GM12873 (cell line): ENCODE measurements around the gene GPR137.

Experiments
- CTCF ChIP-seq: IDR thresholded peaks from 2 replicates; pipeline ENCODE4 v1.5.1; 2012; ENCODE audit warnings: low read depth, mild to moderate bottlenecking, moderate library complexity, low read length, control low read depth; ENCODE audit not compliant: insufficient read depth; ENCODE audit errors: missing control alignments

The GPR137 gene

GRCh38 chr11:64285885-64286800 is 495 bp downstream of the GPR137 start:
- peak; percentile 43 for TF ChIP-seq CTCF

GRCh38 chr11:64286801-64287159 is 1.1 kb downstream of the GPR137 start:
- no peak for TF ChIP-seq CTCF

DNA sequence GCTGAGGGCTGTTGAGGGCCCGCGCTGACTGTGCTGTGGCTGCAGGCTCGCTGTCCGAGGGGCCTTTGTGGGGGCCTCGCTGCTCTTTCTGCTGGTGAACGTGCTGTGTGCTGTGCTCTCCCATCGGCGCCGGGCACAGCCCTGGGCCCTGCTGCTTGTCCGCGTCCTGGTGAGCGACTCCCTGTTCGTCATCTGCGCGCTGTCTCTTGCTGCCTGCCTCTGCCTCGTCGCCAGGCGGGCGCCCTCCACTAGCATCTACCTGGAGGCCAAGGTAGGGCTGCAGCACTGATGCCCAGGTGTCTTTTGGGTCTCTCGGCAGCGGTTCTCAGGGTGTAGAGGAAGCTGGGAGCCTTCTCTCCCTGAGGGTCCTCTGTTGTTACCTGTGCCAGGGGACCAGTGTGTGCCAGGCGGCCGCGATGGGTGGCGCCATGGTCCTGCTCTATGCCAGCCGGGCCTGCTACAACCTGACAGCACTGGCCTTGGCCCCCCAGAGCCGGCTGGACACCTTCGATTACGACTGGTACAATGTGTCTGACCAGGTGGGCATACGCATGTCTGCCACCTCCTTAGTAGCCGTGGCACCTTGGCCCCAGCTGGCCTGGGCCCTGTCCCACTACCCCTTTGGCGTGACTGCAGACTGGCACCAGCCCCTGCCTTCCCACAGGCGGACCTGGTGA is 2.2 kb downstream of the GPR137 start:
- no peak for TF ChIP-seq CTCF

GRCh38 chr11:64288353-64288750 is 2.7 kb downstream of the GPR137 start:
- TF ChIP-seq CTCF = no peak

DNA sequence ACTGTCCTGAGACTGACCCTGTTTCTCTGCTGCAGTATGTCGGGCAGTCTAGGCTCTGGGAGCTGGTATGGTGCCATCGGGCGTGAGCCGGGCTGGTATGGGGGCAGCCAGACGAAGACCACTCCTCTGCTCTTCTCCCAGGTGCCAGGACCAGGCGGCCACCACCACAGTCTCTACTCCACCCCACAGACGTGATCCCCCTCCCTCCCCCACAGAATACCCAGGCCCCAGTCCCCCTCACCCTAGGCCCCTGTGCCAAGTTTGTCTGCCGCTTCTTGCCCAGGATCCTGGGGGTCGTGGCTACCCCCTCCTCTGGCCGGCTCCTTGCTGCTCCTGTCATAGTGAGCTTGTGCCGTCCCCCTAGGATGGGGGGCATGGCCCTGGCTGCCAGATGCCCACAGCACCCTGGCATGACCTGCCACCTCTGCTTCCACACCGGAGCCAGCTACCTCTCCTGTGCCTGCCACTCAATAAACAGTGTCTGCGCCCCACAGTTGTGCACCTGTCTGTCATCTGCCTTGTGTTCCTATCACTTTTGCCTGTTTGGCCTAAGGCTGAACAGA is 3.4 kb downstream of the GPR137 start:
- no peak for TF ChIP-seq CTCF

- TF ChIP-seq CTCF = no peak
Observed at GRCh38 chr11:64290352-64291261, 5.0 kb downstream of the GPR137 start.
